GM18502 (cell line): ENCODE results near the gene RBFOX2.
"Not testable (repeated sequence)": the region's sequence is repeated elsewhere in the genome, so short reads cannot be mapped to it uniquely, and the experiment has no call there.

ENCODE experiments used
- ATAC-seq: cut with Tn5 transposase; IDR thresholded peaks from one replicate; pipeline ENCODE4 v1.9.1; 2021; ENCODE audit warnings: mild to moderate bottlenecking; ENCODE audit not compliant: unreplicated experiment, poor library complexity

RBFOX2 gene

GRCh38 chr22:36010090-36010489, 18.5 kb downstream of the RBFOX2 start:
- no peak for ATAC-seq

- ATAC-seq = no peak
Observed at GRCh38 chr22:36009085-36009484, 19.5 kb downstream of the RBFOX2 start.

- no peak for ATAC-seq
Observed at GRCh38 chr22:36008565-36008964, 20.1 kb downstream of the RBFOX2 start.

- ATAC-seq = no peak
Observed at GRCh38 chr22:36008131-36008530, 20.5 kb downstream of the RBFOX2 start.

GRCh38 chr22:36003972-36004674, 24.5 kb downstream of the RBFOX2 start:
- ATAC-seq = no peak

GRCh38 chr22:36002718-36003260, 25.8 kb downstream of the RBFOX2 start:
- ATAC-seq = no peak

- ATAC-seq = no peak
Observed at GRCh38 chr22:36002084-36002483, 26.5 kb downstream of the RBFOX2 start.

- no peak for ATAC-seq
Observed at GRCh38 chr22:35998748-35999147, 29.9 kb downstream of the RBFOX2 start.

- no peak for ATAC-seq
Observed at GRCh38 chr22:35997438-35997837, 31.2 kb downstream of the RBFOX2 start.

GRCh38 chr22:35996596-35996995, 32.0 kb downstream of the RBFOX2 start:
- ATAC-seq = no peak

- ATAC-seq = no peak
Observed at GRCh38 chr22:35995772-35996171, 32.9 kb downstream of the RBFOX2 start.

GRCh38 chr22:35995348-35995747, 33.3 kb downstream of the RBFOX2 start:
- ATAC-seq = no peak

- not testable (repeated sequence) for ATAC-seq
Observed at GRCh38 chr22:35993727-35994126, 34.9 kb downstream of the RBFOX2 start.

GRCh38 chr22:35993048-35993714, 35.4 kb downstream of the RBFOX2 start:
- no peak for ATAC-seq

GRCh38 chr22:35991168-35991567, 37.5 kb downstream of the RBFOX2 start:
- no peak for ATAC-seq

- ATAC-seq = no peak
Observed at GRCh38 chr22:35988030-35988429, 40.6 kb downstream of the RBFOX2 start.

- ATAC-seq = no peak
Observed at GRCh38 chr22:35987487-35987886, 41.1 kb downstream of the RBFOX2 start.

- ATAC-seq = no peak
Observed at GRCh38 chr22:35986088-35986487, 42.5 kb downstream of the RBFOX2 start.

- no peak for ATAC-seq
Observed at GRCh38 chr22:35985371-35985770, 43.3 kb downstream of the RBFOX2 start.

- no peak for ATAC-seq
Observed at GRCh38 chr22:35984183-35985175, 44.1 kb downstream of the RBFOX2 start.

- ATAC-seq = no peak
Observed at GRCh38 chr22:35981900-35982299, 46.7 kb downstream of the RBFOX2 start.
